H1 (cell line): ENCODE measurements around the gene CCNA1. TPM values are rescaled to one million over a fixed set of nuclear protein-coding genes. Genes with fewer than 3 reads are reported as not detected.
A peak's percentile ranks its signal among the peaks of the same experiment; 100 is the strongest.

ENCODE experiments used
- CTCF ChIA-PET: fragments of 300-600 bp; sonication (Branson Sonifier 250); formaldehyde crosslinking; loops from one replicate; lab custom pipeline; 2021; ENCODE audit not compliant: partially characterized antibody; lab: Charles Lee
- POLR2A ChIA-PET: fragments of 300-600 bp; sonication (Branson Sonifier 250); formaldehyde crosslinking; loops from one replicate; lab custom pipeline; 2021; ENCODE audit warnings: inconsistent platforms; ENCODE audit not compliant: partially characterized antibody; lab: Charles Lee
- DNase-seq, 2 experiments: peaks; one replicate each; pipeline versions ENCODE4 v3.0.0 to v3.0.0-alpha.2; 2010 to 2022; ENCODE audit warnings: low spot score in 2 of 2, low read depth in 1 of 2, mixed read lengths in 1 of 2
- FAIRE-seq: peaks from 2 replicates; lab custom pipeline; 2011; peaks lifted over from hg19 to GRCh38; lab: Jason Lieb, UNC
- H2AFZ ChIP-seq: 2 replicates; pipeline ENCODE4 v1.8.1; 2012; ENCODE audit warnings: low read length, inconsistent platforms
- H2AK5ac ChIP-seq: 2 replicates; pipeline ENCODE4 v1.6.1; 2013; ENCODE audit warnings: low read depth, low read length
- H2BK120ac ChIP-seq: replicated peaks from 2 replicates; pipeline ENCODE3; 2013; ENCODE audit warnings: low read depth, low read length, inconsistent platforms
- H2BK12ac ChIP-seq: 2 replicates; pipeline ENCODE4 v1.6.1; 2013; ENCODE audit warnings: low read depth, low read length
- H2BK15ac ChIP-seq: 2 replicates; pipeline ENCODE4 v1.6.1; 2013; ENCODE audit warnings: low read length
- H2BK20ac ChIP-seq: 2 replicates; pipeline ENCODE4 v1.6.1; 2013; ENCODE audit warnings: low read length
- H2BK5ac ChIP-seq: 2 replicates; pipeline ENCODE4 v1.6.1; 2013; ENCODE audit warnings: low read depth, low read length
- H3K14ac ChIP-seq: 2 replicates; pipeline ENCODE4 v1.6.1; 2013; ENCODE audit warnings: inconsistent platforms; ENCODE audit not compliant: insufficient read length
- H3K18ac ChIP-seq: 2 replicates; pipeline ENCODE4 v1.6.1; 2013; ENCODE audit warnings: low read length; ENCODE audit errors: extremely low read depth
- H3K23ac ChIP-seq: 2 replicates; pipeline ENCODE4 v1.6.1; 2013; ENCODE audit warnings: inconsistent platforms; ENCODE audit not compliant: insufficient read length
- H3K23me2 ChIP-seq: 2 replicates; pipeline ENCODE4 v1.6.1; 2013; ENCODE audit warnings: low read depth, low read length
- H3K27ac ChIP-seq: 2 replicates; pipeline ENCODE4 v1.6.1; 2011; ENCODE audit warnings: low read depth, low read length, inconsistent platforms
- H3K27me3 ChIP-seq, 4 experiments: replicated peaks in 1 of 4; 1 replicate in 1 of 4; 2 replicates in 3 of 4; pipeline versions ENCODE4 v1.6.1 to v1.8.1; 2011 to 2013; ENCODE audit warnings: low read length in 3 of 4, mild to moderate bottlenecking in 3 of 4, inconsistent platforms in 2 of 4, mixed read lengths in 2 of 4, moderate library complexity in 1 of 4; ENCODE audit not compliant: control insufficient read depth in 3 of 4, insufficient read depth in 3 of 4; ENCODE audit errors: extremely low read depth in 1 of 4
- H3K36me3 ChIP-seq, 4 experiments: 2 replicates each; pipeline versions ENCODE4 v1.6.1 to v1.8.1; 2011 to 2013; ENCODE audit warnings: mild to moderate bottlenecking in 4 of 4, low read length in 3 of 4, moderate library complexity in 2 of 4, control low read depth in 1 of 4, inconsistent platforms in 1 of 4; ENCODE audit not compliant: insufficient read depth in 4 of 4, control insufficient read depth in 2 of 4
- H3K4ac ChIP-seq: replicated peaks from 2 replicates; pipeline ENCODE3; 2013; ENCODE audit warnings: low read length, low read depth, mixed read lengths, inconsistent platforms; ENCODE audit not compliant: insufficient read length
- H3K4me1 ChIP-seq, 4 experiments: replicated peaks in 1 of 4; 1 replicate in 1 of 4; 2 replicates in 3 of 4; pipeline versions ENCODE4 v1.6.1 to v1.8.1; 2011 to 2013; ENCODE audit warnings: low read length in 3 of 4, inconsistent platforms in 2 of 4, mixed read lengths in 1 of 4; ENCODE audit not compliant: insufficient read depth in 4 of 4, control insufficient read depth in 3 of 4
- H3K4me2 ChIP-seq, 2 experiments: 2 replicates each; pipeline versions ENCODE4 v1.6.1 to v1.8.1; 2011 to 2013; ENCODE audit warnings: low read depth in 2 of 2, low read length in 2 of 2, control low read depth in 1 of 2, inconsistent platforms in 1 of 2, mild to moderate bottlenecking in 1 of 2; ENCODE audit not compliant: insufficient read depth in 1 of 2
- H3K4me3 ChIP-seq, 4 experiments: fragments of 200-600, 300-600 bp in 1 of 4; sonication (generic), shearing (Covaris generic), sonication (Bioruptor Twin) in 1 of 4; 2 replicates each; pipeline versions ENCODE4 v1.5.1 to v1.8.1; 2011 to 2016; ENCODE audit warnings: low read length in 4 of 4, low read depth in 3 of 4, control low read depth in 2 of 4, inconsistent platforms in 2 of 4, mild to moderate bottlenecking in 2 of 4, mixed read lengths in 1 of 4, moderate library complexity in 1 of 4; ENCODE audit not compliant: insufficient read depth in 2 of 4; ENCODE audit errors: extremely low read depth in 1 of 4
- H3K56ac ChIP-seq: replicated peaks from 2 replicates; pipeline ENCODE3; 2013; ENCODE audit warnings: low read depth, mild to moderate bottlenecking, mixed read lengths, low read length, inconsistent platforms; ENCODE audit not compliant: insufficient read length
- H3K79me1 ChIP-seq: 2 replicates; pipeline ENCODE4 v1.6.1; 2013; ENCODE audit warnings: low read depth, low read length, control low read depth
- H3K79me2 ChIP-seq, 2 experiments: 2 replicates each; pipeline versions ENCODE4 v1.6.1 to v1.8.1; 2012 to 2013; ENCODE audit warnings: low read length in 2 of 2, mild to moderate bottlenecking in 2 of 2, inconsistent platforms in 1 of 2; ENCODE audit not compliant: insufficient read depth in 2 of 2, control insufficient read depth in 1 of 2
- H3K9ac ChIP-seq, 4 experiments: replicated peaks in 1 of 4; 1 replicate in 1 of 4; 2 replicates in 3 of 4; pipeline versions ENCODE4 v1.6.1 to v1.8.1; 2011 to 2013; ENCODE audit warnings: low read depth in 3 of 4, low read length in 3 of 4, control low read depth in 2 of 4, mild to moderate bottlenecking in 2 of 4, moderate library complexity in 2 of 4, inconsistent platforms in 1 of 4; ENCODE audit errors: extremely low read depth in 1 of 4
- H3K9me3 ChIP-seq, 2 experiments: 2 replicates each; pipeline versions ENCODE4 v1.6.1 to v1.8.1; 2012 to 2013; ENCODE audit warnings: mild to moderate bottlenecking in 2 of 2, moderate library complexity in 2 of 2, control low read depth in 1 of 2, inconsistent platforms in 1 of 2, low read depth in 1 of 2, low read length in 1 of 2, mixed read lengths in 1 of 2; ENCODE audit not compliant: insufficient read depth in 2 of 2
- H4K20me1 ChIP-seq, 2 experiments: replicated peaks in 1 of 2; 2 replicates each; pipeline versions ENCODE3 to v1.8.1; 2011 to 2013; ENCODE audit warnings: inconsistent platforms in 2 of 2, low read length in 2 of 2, mild to moderate bottlenecking in 1 of 2; ENCODE audit not compliant: insufficient read depth in 2 of 2, control insufficient read depth in 1 of 2
- H4K5ac ChIP-seq: 2 replicates; pipeline ENCODE4 v1.6.1; 2013; ENCODE audit warnings: low read length, low read depth, mixed read lengths, inconsistent platforms; ENCODE audit not compliant: insufficient read length
- H4K8ac ChIP-seq: 2 replicates; pipeline ENCODE4 v1.8.0; 2013; ENCODE audit warnings: mild to moderate bottlenecking, moderate library complexity, low read length, inconsistent platforms; ENCODE audit not compliant: insufficient read depth; ENCODE audit errors: extremely low read depth
- H4K91ac ChIP-seq: replicated peaks from 2 replicates; pipeline ENCODE3; 2013; ENCODE audit warnings: low read length, mixed read lengths, inconsistent platforms; ENCODE audit not compliant: insufficient read length
- EP300 ChIP-seq, 2 experiments: IDR thresholded peaks; 1 replicate in 1 of 2; 2 replicates in 1 of 2; pipeline ENCODE4 v1.6.1; 2011 to 2012; ENCODE audit warnings: low read depth in 2 of 2, low read length in 2 of 2, mild to moderate bottlenecking in 2 of 2, borderline replicate concordance in 1 of 2, inconsistent platforms in 1 of 2, moderate library complexity in 1 of 2
- KDM5A ChIP-seq: fragments of 200-600 bp; IDR thresholded peaks from 2 replicates; pipeline ENCODE4 v1.7.1; 2012; ENCODE audit warnings: mild to moderate bottlenecking, low read length, inconsistent platforms, mixed read lengths
- RAD21 ChIP-seq, 2 experiments: IDR thresholded peaks in 1 of 2; conservative IDR thresholded peaks in 1 of 2; 2 replicates each; pipeline ENCODE4 v1.6.1; 2011; ENCODE audit warnings: low read depth in 2 of 2, low read length in 2 of 2, improper control_type of control experiment in 1 of 2, inconsistent platforms in 1 of 2, mild to moderate bottlenecking in 1 of 2, moderate library complexity in 1 of 2
- RBBP5 ChIP-seq: IDR thresholded peaks from 2 replicates; pipeline ENCODE4 v1.7.1; 2012; ENCODE audit warnings: low read depth, mild to moderate bottlenecking, inconsistent platforms, low read length, moderate library complexity, borderline replicate concordance
- SIN3A ChIP-seq, 2 experiments: IDR thresholded peaks in 1 of 2; conservative IDR thresholded peaks in 1 of 2; 2 replicates each; pipeline ENCODE4 v1.6.1; 2011 to 2012; ENCODE audit warnings: low read length in 2 of 2, improper control_type of control experiment in 1 of 2, low read depth in 1 of 2, mild to moderate bottlenecking in 1 of 2
- SP4 ChIP-seq: IDR thresholded peaks from 2 replicates; pipeline ENCODE4 v1.6.1; 2012; ENCODE audit warnings: low read length, inconsistent platforms
- whole genome bisulfite sequencing, 2 experiments: shearing (Covaris generic) in 1 of 2; methylation state at CpG; one replicate each; pipeline versions ENCODE4 v1.1.6 to v1.1.7; 2013 to 2015; ENCODE audit warnings: low lambda C conversion rate in 2 of 2, mixed read lengths in 2 of 2, inconsistent platforms in 1 of 2, low coverage in 1 of 2, missing lambda C conversion rate in 1 of 2; ENCODE audit not compliant: insufficient replicate concordance in 2 of 2, insufficient coverage in 1 of 2, insufficient read length in 1 of 2; ENCODE audit errors: extremely low coverage in 1 of 2, missing lambda C conversion rate in 1 of 2; 5-methylcytosine and 5-hydroxymethylcytosine counted together
- polyA plus RNA-seq, 7 experiments: library from polyadenylated mRNA; depleted of rRNA in 3 of 7; stranded (reverse) in 5 of 7; unstranded in 2 of 7; fragments of >200 nt in 5 of 7; fragments of 200-250 nt in 2 of 7; gene quantifications; 1 replicate in 5 of 7; 2 replicates in 1 of 7; 4 replicates in 1 of 7; pipeline versions ENCODE4 v1.2.1 to v1.2.3, GENCODE V29; 2011 to 2013; ENCODE audit warnings: missing spikeins in 2 of 7, mixed read lengths in 2 of 7
- total RNA-seq: library from RNA; stranded (reverse); fragmentation: NEBNext Ultra II Directional; extraction: Animal tissue kit (Norgen Biotek cat#: 25700); gene quantifications from 2 replicates; pipeline ENCODE4 v1.2.1, GENCODE V29; 2021
- TF ChIP-seq, protein P1 (sequence below), 3 experiments: IDR thresholded peaks; 1 replicate in 2 of 3; 2 replicates in 1 of 3; pipeline versions ENCODE4 v1.5.1 to v1.6.1; 2011; ENCODE audit warnings: low read length in 3 of 3, mild to moderate bottlenecking in 3 of 3, inconsistent platforms in 2 of 3, low read depth in 1 of 3, moderate library complexity in 1 of 3; ENCODE audit not compliant: insufficient read depth in 1 of 3; ENCODE audit errors: control extremely low read depth in 1 of 3

Gene CCNA1
- total and polyA plus RNA-seq, 2 of the 8 experiments (the other 6 are each of a cell fraction or from before 2014, with no cell fraction given): 2.2 to 4.1 TPM

DNA sequence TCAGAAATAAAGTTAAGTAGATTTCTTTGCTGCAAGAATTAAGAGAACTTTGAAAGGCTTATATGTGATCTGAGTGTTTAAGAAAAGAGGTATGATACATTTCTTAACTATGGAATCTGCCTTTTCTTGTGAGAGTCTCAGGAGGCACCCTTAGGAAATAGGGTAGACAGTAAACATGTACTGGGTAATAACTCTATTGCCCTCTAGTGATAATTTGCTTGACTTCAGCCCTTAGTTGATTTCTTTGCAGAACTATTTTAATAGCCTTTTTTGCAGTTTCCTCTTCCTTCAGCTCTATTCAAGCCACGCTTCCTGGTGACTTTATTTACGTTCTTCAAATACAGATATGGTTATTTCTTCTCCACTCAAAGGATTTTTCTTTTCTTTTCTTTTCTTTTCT, 37.0 kb upstream of the CCNA1 start:
- FAIRE-seq: peak; percentile 32
- Histone ChIP-seq H4K91ac (no peak overlapping the region), H3K23ac (no peak overlapping the region), H2AFZ (no peak overlapping the region), H3K14ac (no peak overlapping the region), H3K18ac (no peak overlapping the region), H3K23me2 (no peaks in the 10 kb centered on the region), H3K56ac (no peak overlapping the region), H3K9ac (no peak overlapping the region), H2BK120ac (no peak overlapping the region), H2BK15ac (no peak overlapping the region), H3K4me1 (no peaks in the 10 kb centered on the region), H3K27me3 (no peaks in the 10 kb centered on the region), H2BK12ac (no peak overlapping the region), H4K5ac (no peak overlapping the region), H3K4ac (no peak overlapping the region), H3K27ac (no peak overlapping the region), H2BK5ac (no peak overlapping the region), H3K4me2 (no peak overlapping the region), H3K36me3 (no peaks in the 10 kb centered on the region), H4K20me1 (no peaks in the 10 kb centered on the region), H3K79me1 (no peaks in the 10 kb centered on the region), H3K9me3 (no peaks in the 10 kb centered on the region), H3K79me2 (no peaks in the 10 kb centered on the region), H3K4me3 (no peak overlapping the region), H4K8ac (no peak overlapping the region), H2AK5ac (no peak overlapping the region), H2BK20ac (no peak overlapping the region)
- CTCF ChIA-PET: interaction anchor here (0.6 to 2.5 kb wide), 11 partner anchors 19 to 141 kb away, joined by 3 to 13 read pairs (median 3); no protein-coding TSS in a partner anchor
- 73% methylated on average over 2 of the region's 2 CpGs; no CpG with 5 or more reads in 1 of the 2 experiments for WGBS, 2 experiments
- TF ChIP-seq KDM5A (no peak), EP300 (IDR thresholded peaks at IDR 0.05; ENCODE audit: borderline replicate concordance in 1 of 2, low read depth in 2 of 2, low read length in 2 of 2) (no peak), SIN3A (conservative IDR thresholded peaks at IDR 0.05 in 1 of 2, IDR thresholded peaks at IDR 0.05 in 1 of 2; ENCODE audit: low read depth in 1 of 2, low read length in 2 of 2) (no peak), SP4 (no peak), RBBP5 (no peak), RAD21 (IDR thresholded peaks at IDR 0.05 in 1 of 2, conservative IDR thresholded peaks at IDR 0.05 in 1 of 2; ENCODE audit: low read depth in 2 of 2, low read length in 2 of 2) (peak; percentile 47 to 54)
- TF ChIP-seq, protein P1, sequence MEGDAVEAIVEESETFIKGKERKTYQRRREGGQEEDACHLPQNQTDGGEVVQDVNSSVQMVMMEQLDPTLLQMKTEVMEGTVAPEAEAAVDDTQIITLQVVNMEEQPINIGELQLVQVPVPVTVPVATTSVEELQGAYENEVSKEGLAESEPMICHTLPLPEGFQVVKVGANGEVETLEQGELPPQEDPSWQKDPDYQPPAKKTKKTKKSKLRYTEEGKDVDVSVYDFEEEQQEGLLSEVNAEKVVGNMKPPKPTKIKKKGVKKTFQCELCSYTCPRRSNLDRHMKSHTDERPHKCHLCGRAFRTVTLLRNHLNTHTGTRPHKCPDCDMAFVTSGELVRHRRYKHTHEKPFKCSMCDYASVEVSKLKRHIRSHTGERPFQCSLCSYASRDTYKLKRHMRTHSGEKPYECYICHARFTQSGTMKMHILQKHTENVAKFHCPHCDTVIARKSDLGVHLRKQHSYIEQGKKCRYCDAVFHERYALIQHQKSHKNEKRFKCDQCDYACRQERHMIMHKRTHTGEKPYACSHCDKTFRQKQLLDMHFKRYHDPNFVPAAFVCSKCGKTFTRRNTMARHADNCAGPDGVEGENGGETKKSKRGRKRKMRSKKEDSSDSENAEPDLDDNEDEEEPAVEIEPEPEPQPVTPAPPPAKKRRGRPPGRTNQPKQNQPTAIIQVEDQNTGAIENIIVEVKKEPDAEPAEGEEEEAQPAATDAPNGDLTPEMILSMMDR (IDR thresholded peaks at IDR 0.05; ENCODE audit: control extremely low read depth in 1 of 3, insufficient read depth in 1 of 3, low read depth in 1 of 3, low read length in 3 of 3): peak in 2 of 3 experiments; percentile 21 to 28; a peak in 2 of 4 replicates
- no peak for DNase-seq
- POLR2A ChIA-PET: no interaction called here
